PC-9 (cell line): ENCODE measurements around the gene FLOT1. TPM values are rescaled to one million over a fixed set of nuclear protein-coding genes. Genes with fewer than 3 reads are reported as not detected.

Source experiments
- BruUV-seq: library from RNA; stranded (reverse); fragments of 400-500 nt; replicated peaks from 2 replicates; lab custom pipeline; 2021; lab: Mats Ljungman, UMichigan
- CTCF ChIA-PET: fragments of 300-600 bp; sonication (Branson Sonifier 250); formaldehyde crosslinking; loops from one replicate; lab custom pipeline; 2022; ENCODE audit warnings: antibody characterized with exemption; lab: Charles Lee
- POLR2A ChIA-PET: fragments of 300-600 bp; sonication (Branson Sonifier 250); formaldehyde crosslinking; loops from one replicate; lab custom pipeline; 2022; ENCODE audit warnings: antibody characterized with exemption; ENCODE audit not compliant: unreplicated experiment; lab: Charles Lee
- DNase-seq, 2 experiments: peaks; one replicate each; pipeline versions ENCODE4 v3.0.0 to v3.0.0-alpha.2; 2015 to 2022; ENCODE audit warnings: mixed read lengths in 1 of 2
- H2AFZ ChIP-seq: fragments of 200-600 bp; sonication (generic); 2 replicates; pipeline ENCODE4 v1.8.1; 2017; ENCODE audit warnings: antibody characterized with exemption
- H3F3A ChIP-seq: fragments of 200-600 bp; sonication (generic); 2 replicates; pipeline ENCODE4 v1.8.1; 2017; ENCODE audit warnings: antibody characterized with exemption, mild to moderate bottlenecking, low read depth; ENCODE audit not compliant: insufficient read depth
- H3K27ac ChIP-seq: fragments of 200-600 bp; sonication (generic); 2 replicates; pipeline ENCODE4 v1.6.1; 2016; ENCODE audit warnings: mixed run types
- H3K27me3 ChIP-seq: fragments of 200-600 bp; sonication (generic); 2 replicates; pipeline ENCODE4 v1.6.1; 2016; ENCODE audit warnings: low read depth, mixed run types; ENCODE audit not compliant: insufficient read depth
- H3K36me3 ChIP-seq: fragments of 200-600 bp; sonication (generic); 2 replicates; pipeline ENCODE4 v1.6.1; 2016; ENCODE audit warnings: low read depth, mixed run types
- H3K4me1 ChIP-seq: fragments of 200-600 bp; sonication (generic); replicated peaks from 2 replicates; pipeline ENCODE4 v1.6.1; 2016; ENCODE audit warnings: mixed run types; ENCODE audit not compliant: insufficient read depth
- H3K4me2 ChIP-seq: fragments of 200-600 bp; sonication (generic); 2 replicates; pipeline ENCODE4 v1.6.1; 2017; ENCODE audit warnings: mixed run types
- H3K4me3 ChIP-seq: fragments of 200-600 bp; sonication (generic); 2 replicates; pipeline ENCODE4 v1.6.1; 2016; ENCODE audit warnings: mixed run types
- H3K79me2 ChIP-seq: fragments of 200-600 bp; sonication (generic); 2 replicates; pipeline ENCODE4 v1.6.1; 2017; ENCODE audit warnings: low read depth, mixed run types
- H3K9me2 ChIP-seq: fragments of 200-600 bp; sonication (generic); 2 replicates; pipeline ENCODE4 v1.8.1; 2017; ENCODE audit warnings: mild to moderate bottlenecking; ENCODE audit not compliant: insufficient read depth
- H3K9me3 ChIP-seq: fragments of 200-600 bp; sonication (generic); 2 replicates; pipeline ENCODE4 v1.8.1; 2016; ENCODE audit warnings: low read depth; ENCODE audit not compliant: insufficient read depth
- H4K20me1 ChIP-seq: fragments of 200-600 bp; sonication (generic); 2 replicates; pipeline ENCODE4 v1.8.1; 2017; ENCODE audit not compliant: insufficient read depth
- EZH2 ChIP-seq: fragments of 200-600 bp; sonication (generic); IDR thresholded peaks from 2 replicates; pipeline ENCODE4 v1.8.0; 2017; ENCODE audit warnings: antibody characterized with exemption, low read depth
- intact Hi-C: fragments of 100-400 bp; cut with micrococcal nuclease; formaldehyde crosslinking; loops from one replicate; pipeline ENCODE4 v1.10.0; 2022; ENCODE audit not compliant: unreplicated experiment
- total RNA-seq: library from RNA; stranded (reverse); gene quantifications from 2 replicates; pipeline ENCODE4 v1.2.3, GENCODE V29; 2021
- TF ChIP-seq, protein P1 (sequence below): fragments of 200-600 bp; sonication (generic); conservative IDR thresholded peaks from 2 replicates; pipeline ENCODE4 v1.6.1; 2017; ENCODE audit warnings: mixed run types, antibody characterized with exemption, mild to moderate bottlenecking, moderate library complexity

FLOT1 gene
- total RNA-seq, 1 experiment from 2014 or later = 225 TPM

DNA sequence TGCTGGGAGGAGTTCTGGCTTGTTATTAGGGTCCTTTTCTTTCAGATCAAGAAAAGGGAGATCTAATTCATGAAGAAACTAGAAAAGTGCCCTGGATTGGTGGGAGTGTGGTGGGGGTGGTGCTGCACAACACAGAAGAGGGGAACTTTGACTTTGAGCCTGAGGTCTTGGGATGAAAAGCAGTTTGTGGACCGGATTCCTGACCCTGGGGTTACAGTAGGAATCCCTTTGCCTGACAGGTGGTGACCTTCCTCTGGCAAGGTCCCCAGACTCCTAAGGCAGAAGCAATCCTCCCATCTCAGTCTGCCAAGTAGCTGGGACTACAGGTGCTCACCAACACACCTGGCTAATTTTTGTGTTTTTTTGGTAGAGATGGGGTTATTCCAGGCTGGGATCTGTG is 47.1 kb upstream of the FLOT1 start:
- no TSS peak for BruUV-seq
- CTCF ChIA-PET = no interaction called here
- Histone ChIP-seq H3F3A (0 out of 2 replicates have a peak, but pooled peaks cover 6% of the 10 kb centered on the region), H2AFZ (no peak overlapping the region), H4K20me1 (no peaks in the 10 kb centered on the region), H3K4me2 (no peak overlapping the region), H3K9me3 (no peaks in the 10 kb centered on the region), H3K79me2 (no peaks in the 10 kb centered on the region), H3K36me3 (no peaks in the 10 kb centered on the region), H3K27me3 (no peaks in the 10 kb centered on the region), H3K4me3 (no peak overlapping the region), H3K27ac (no peak overlapping the region), H3K4me1 (no peaks in the 10 kb centered on the region), H3K9me2 (peaks cover 2% of the 10 kb centered on the region; the same call in 1 of the 2 replicates)
- POLR2A ChIA-PET = interaction anchor here (0.5 kb wide), 1 partner anchor 11 kb away, joined by 3 read pairs; no protein-coding TSS in a partner anchor
- no peak for DNase-seq
- intact Hi-C loops = no loop called here
- TF ChIP-seq, protein P1, sequence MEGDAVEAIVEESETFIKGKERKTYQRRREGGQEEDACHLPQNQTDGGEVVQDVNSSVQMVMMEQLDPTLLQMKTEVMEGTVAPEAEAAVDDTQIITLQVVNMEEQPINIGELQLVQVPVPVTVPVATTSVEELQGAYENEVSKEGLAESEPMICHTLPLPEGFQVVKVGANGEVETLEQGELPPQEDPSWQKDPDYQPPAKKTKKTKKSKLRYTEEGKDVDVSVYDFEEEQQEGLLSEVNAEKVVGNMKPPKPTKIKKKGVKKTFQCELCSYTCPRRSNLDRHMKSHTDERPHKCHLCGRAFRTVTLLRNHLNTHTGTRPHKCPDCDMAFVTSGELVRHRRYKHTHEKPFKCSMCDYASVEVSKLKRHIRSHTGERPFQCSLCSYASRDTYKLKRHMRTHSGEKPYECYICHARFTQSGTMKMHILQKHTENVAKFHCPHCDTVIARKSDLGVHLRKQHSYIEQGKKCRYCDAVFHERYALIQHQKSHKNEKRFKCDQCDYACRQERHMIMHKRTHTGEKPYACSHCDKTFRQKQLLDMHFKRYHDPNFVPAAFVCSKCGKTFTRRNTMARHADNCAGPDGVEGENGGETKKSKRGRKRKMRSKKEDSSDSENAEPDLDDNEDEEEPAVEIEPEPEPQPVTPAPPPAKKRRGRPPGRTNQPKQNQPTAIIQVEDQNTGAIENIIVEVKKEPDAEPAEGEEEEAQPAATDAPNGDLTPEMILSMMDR = no peak
- TF ChIP-seq EZH2 = no peak

DNA sequence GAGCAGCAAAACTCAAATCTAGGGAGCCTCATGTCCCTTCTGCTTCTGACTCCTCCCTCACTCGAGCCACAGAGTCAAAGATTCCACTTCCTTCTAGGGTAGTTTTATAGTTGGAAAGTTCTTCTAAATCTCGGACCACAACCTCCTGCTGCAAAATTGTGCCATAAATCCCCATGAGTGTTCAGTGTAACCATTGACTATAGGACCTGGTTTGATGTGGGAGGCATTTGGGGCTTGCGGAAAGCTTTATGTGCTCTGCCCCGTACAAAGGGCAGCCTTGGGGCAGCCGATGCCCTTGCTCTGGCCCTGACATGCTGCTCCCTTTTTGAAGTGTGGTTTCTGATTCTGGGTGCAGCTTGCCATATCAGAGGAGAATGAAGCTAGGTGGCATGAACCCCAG is 45.5 kb upstream of the FLOT1 start:
- intact Hi-C loops = no loop called here
- H3K4me2 ChIP-seq = no peak overlapping the region
- DNase-seq = no peak
- H2AFZ ChIP-seq = no peak overlapping the region
- TF ChIP-seq EZH2 = no peak
- TF ChIP-seq, protein P1 = no peak
- H3K36me3 ChIP-seq = no peaks in the 10 kb centered on the region
- no TSS peak for BruUV-seq
- H3K79me2 ChIP-seq = no peaks in the 10 kb centered on the region
- H3K9me3 ChIP-seq = no peaks in the 10 kb centered on the region
- H3K27me3 ChIP-seq = no peaks in the 10 kb centered on the region
- H3K27ac ChIP-seq = no peak overlapping the region
- ChIA-PET POLR2A (no interaction called here), CTCF (interaction anchor here (0.5 kb wide), 1 partner anchor 13 kb away, joined by 5 read pairs; no protein-coding TSS in a partner anchor)
- H4K20me1 ChIP-seq = no peaks in the 10 kb centered on the region
- peaks cover 9% of the 10 kb centered on the region for H3K4me1 ChIP-seq
- peaks cover 9% of the 10 kb centered on the region for H3F3A ChIP-seq
- peaks cover 2% of the 10 kb centered on the region; the same call in 1 of the 2 replicates for H3K9me2 ChIP-seq
- H3K4me3 ChIP-seq = no peak overlapping the region

DNA sequence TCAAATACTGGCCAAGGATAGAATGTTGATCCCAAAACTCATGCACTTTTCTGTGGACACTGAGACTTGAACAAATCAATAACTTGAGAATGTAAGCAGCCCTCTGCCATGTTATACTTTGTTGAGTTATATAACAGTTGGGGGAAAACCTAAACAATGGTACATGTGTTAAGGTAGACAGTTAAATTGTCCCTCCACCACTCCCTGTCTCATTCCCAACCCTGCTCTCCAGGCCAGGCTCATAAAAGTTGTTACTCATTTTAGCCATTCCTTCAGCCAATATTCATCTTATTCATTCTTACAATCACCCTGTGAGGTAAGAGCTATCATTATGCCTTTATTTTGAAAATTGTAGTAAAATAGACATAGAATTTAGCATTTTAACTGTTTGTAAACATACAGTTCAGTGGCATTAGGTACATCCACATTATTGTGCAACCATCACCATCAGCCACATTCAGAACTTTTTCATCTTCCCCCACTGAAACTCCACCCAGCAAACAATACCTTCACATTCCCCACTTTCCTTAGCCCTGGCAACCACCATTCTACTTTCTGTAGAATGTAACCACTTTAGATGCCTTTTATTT is 40.0 kb upstream of the FLOT1 start:
- Histone ChIP-seq H3K4me3 (peak overlapping the region; percentile 16; the same call in 1 of the 2 replicates), H3K79me2 (no peaks in the 10 kb centered on the region), H3K36me3 (no peaks in the 10 kb centered on the region), H3K27ac (peak overlapping the region; percentile 93), H3F3A (peaks cover 44% of the 10 kb centered on the region), H3K27me3 (no peaks in the 10 kb centered on the region), H3K9me3 (no peaks in the 10 kb centered on the region), H2AFZ (no peak overlapping the region), H4K20me1 (no peaks in the 10 kb centered on the region), H3K4me1 (peaks cover 44% of the 10 kb centered on the region), H3K4me2 (peak overlapping the region; percentile 66), H3K9me2 (peaks cover 2% of the 10 kb centered on the region; the same call in 1 of the 2 replicates)
- no TSS peak for BruUV-seq
- CTCF ChIA-PET = interaction anchor here (0.6 to 1.7 kb wide), 5 partner anchors 12 to 731 kb away, joined by 3 to 9 read pairs (median 6); no protein-coding TSS in a partner anchor
- no peak for TF ChIP-seq EZH2
- TF ChIP-seq, protein P1 = no peak
- intact Hi-C loops = loop anchor here (1.0 to 5.0 kb wide), 5 partner anchors 14 to 45 kb away; partner anchors contain the start of gene IER3
- POLR2A ChIA-PET = interaction anchor here (0.8 kb wide), 1 partner anchor 102 kb away, joined by 7 read pairs; the partner anchor contains the start of gene DDR1
- DNase-seq = peak in 1 of 2 experiments; percentile 66
